K562 (cell line): ENCODE results near the gene FIZ1. TPM values are rescaled to one million over a fixed set of nuclear protein-coding genes. Genes with fewer than 3 reads are reported as not detected.

Experiments used
- ATAC-seq: fragments of 200-7000 bp; cut with Tn5 transposase; 3 replicates; pipeline ENCODE4 v1.9.1; 2020; ENCODE audit warnings: moderate library complexity
- BruUV-seq: library from RNA; stranded (reverse); fragments of 400-500 nt; replicated peaks from 2 replicates; lab custom pipeline; 2021; lab: Mats Ljungman, UMichigan
- CTCF ChIA-PET: fragments of 300-600 bp; formaldehyde crosslinking; extraction: SDS; loops from one replicate; lab custom pipeline; 2021; ENCODE audit warnings: low intra/inter-chr PET ratio; lab: Yijun Ruan, JAX
- POLR2A ChIA-PET: fragments of 300-600, 350-650 bp; sonication (Branson Sonifier 250); formaldehyde crosslinking; extraction: SDS; loops from one replicate; lab custom pipeline; 2021; ENCODE audit warnings: antibody characterized with exemption, inconsistent platforms; lab: Yijun Ruan, JAX
- DNase-seq, 4 experiments: peaks; one replicate each; pipeline versions ENCODE4 v3.0.0 to v3.0.0-alpha.2; 2011 to 2018; ENCODE audit warnings: low spot score in 3 of 4, mixed read lengths in 3 of 4; ENCODE audit errors: extremely low read depth in 1 of 4
- FAIRE-seq: peaks from 2 replicates; lab custom pipeline; 2011; peaks lifted over from hg19 to GRCh38; lab: Jason Lieb, UNC
- H2AFZ ChIP-seq: 2 replicates; pipeline ENCODE4 v1.6.0; 2011; ENCODE audit warnings: low read depth, low read length, control low read depth, inconsistent platforms
- H3K27ac ChIP-seq: fragments of 200-600 bp; 3 replicates; pipeline ENCODE4 v1.8.0; 2011; ENCODE audit warnings: low read depth, mild to moderate bottlenecking, control low read depth, inconsistent platforms, low read length, moderate library complexity, mixed read lengths; ENCODE audit errors: extremely low read depth
- H3K27me3 ChIP-seq, 2 experiments: fragments of 300-600 bp in 1 of 2; 2 replicates in 1 of 2; 3 replicates in 1 of 2; pipeline versions ENCODE4 v1.6.0 to v1.8.0; 2011; ENCODE audit warnings: inconsistent platforms in 2 of 2, low read length in 2 of 2, mild to moderate bottlenecking in 1 of 2, mixed read lengths in 1 of 2, moderate library complexity in 1 of 2; ENCODE audit not compliant: control insufficient read depth in 2 of 2, insufficient read depth in 2 of 2
- H3K36me3 ChIP-seq: fragments of 300-600 bp; 3 replicates; pipeline ENCODE4 v1.8.0; 2011; ENCODE audit warnings: mild to moderate bottlenecking, low read length, inconsistent platforms; ENCODE audit not compliant: control insufficient read depth, insufficient read depth
- H3K4me1 ChIP-seq, 2 experiments: fragments of 200-600 bp in 1 of 2; replicated peaks in 1 of 2; 2 replicates in 1 of 2; 3 replicates in 1 of 2; pipeline versions ENCODE4 v1.5.1 to v1.8.0; 2011; ENCODE audit warnings: inconsistent platforms in 2 of 2, low read length in 2 of 2, mild to moderate bottlenecking in 1 of 2, mixed read lengths in 1 of 2, moderate library complexity in 1 of 2; ENCODE audit not compliant: control insufficient read depth in 2 of 2, insufficient read depth in 2 of 2
- H3K4me2 ChIP-seq: 2 replicates; pipeline ENCODE4 v1.6.1; 2011; ENCODE audit warnings: low read length, control low read depth, inconsistent platforms, mixed read lengths; ENCODE audit not compliant: insufficient read depth
- H3K4me3 ChIP-seq: fragments of 200-600 bp; sonication (generic), shearing (Covaris generic); 2 replicates; pipeline ENCODE4 v1.5.1; 2016; ENCODE audit warnings: control low read depth, inconsistent platforms
- H3K79me2 ChIP-seq: fragments of 200-600 bp; 3 replicates; pipeline ENCODE4 v1.8.0; 2011; ENCODE audit warnings: low read length, inconsistent platforms; ENCODE audit not compliant: control insufficient read depth, insufficient read depth
- H3K9ac ChIP-seq, 2 experiments: 2 replicates each; pipeline versions ENCODE4 v1.6.0 to v1.6.1; 2011; ENCODE audit warnings: low read depth in 2 of 2, low read length in 2 of 2, control low read depth in 1 of 2, inconsistent platforms in 1 of 2, mild to moderate bottlenecking in 1 of 2, mixed read lengths in 1 of 2; ENCODE audit not compliant: insufficient read depth in 1 of 2
- H3K9me1 ChIP-seq: one replicate; pipeline ENCODE4 v1.6.0; 2011; ENCODE audit warnings: inconsistent platforms, mild to moderate bottlenecking, low read length, moderate library complexity; ENCODE audit not compliant: control insufficient read depth, insufficient read depth
- H3K9me3 ChIP-seq: replicated peaks from 2 replicates; pipeline ENCODE4 v1.5.1; 2011; ENCODE audit warnings: low read depth, low read length, inconsistent platforms; ENCODE audit not compliant: control insufficient read depth, insufficient read depth
- H4K20me1 ChIP-seq: replicated peaks from 2 replicates; pipeline ENCODE4 v1.6.1; 2011; ENCODE audit warnings: low read length, inconsistent platforms, mixed read lengths; ENCODE audit not compliant: control insufficient read depth, insufficient read depth
- EWSR1 ChIP-seq: fragments of 450-650 bp; IDR thresholded peaks from 2 replicates; pipeline ENCODE4 v1.6.1; 2018; ENCODE audit warnings: borderline replicate concordance, mild to moderate bottlenecking, low read depth, moderate library complexity; ENCODE audit not compliant: partially characterized antibody
- LEF1 ChIP-seq: fragments of 450-650 bp; IDR thresholded peaks from 2 replicates; pipeline ENCODE4 v1.6.1; 2016; ENCODE audit warnings: mild to moderate bottlenecking
- MAFK ChIP-seq: IDR thresholded peaks from 2 replicates; pipeline ENCODE4 v1.6.1; 2011; ENCODE audit warnings: low read length, improper control_type of control experiment
- NR3C1 ChIP-seq: sonication (generic); formaldehyde crosslinking; IDR thresholded peaks from 2 replicates; pipeline ENCODE4 v1.8.1; 2022; ENCODE audit warnings: missing genetic modification reagents
- ZNF184 ChIP-seq: sonication (generic); formaldehyde crosslinking; IDR thresholded peaks from 2 replicates; pipeline ENCODE4 v1.5.0; 2020; ENCODE audit warnings: missing genetic modification reagents
- WGBS: fragments of 100-300 bp; shearing (Covaris generic); methylation state at CpG from one replicate; pipeline ENCODE4 v1.1.6; 2016; ENCODE audit warnings: low coverage, mixed read lengths; ENCODE audit not compliant: insufficient coverage; ENCODE audit errors: missing lambda C conversion rate; 5-methylcytosine and 5-hydroxymethylcytosine counted together
- in situ Hi-C: fragments of 300-500 bp; cut with MboI; formaldehyde crosslinking; loops from 4 replicates; pipeline ENCODE4 v1.15.0; 2018; ENCODE audit warnings: inconsistent platforms, mixed read lengths
- intact Hi-C: fragments of 100-400 bp; cut with micrococcal nuclease; formaldehyde crosslinking; loops from 2 replicates; pipeline ENCODE4 v1.14.2; 2022
- polyA plus RNA-seq, 8 experiments: library from polyadenylated mRNA; depleted of rRNA in 4 of 8; stranded (reverse) in 5 of 8; unstranded in 3 of 8; fragments of >200 nt; fragmentation: Nextera tagmentation in 2 of 8; fragmentation: Illumina TruSeq in 1 of 8; extraction: Ambion mirVana in 2 of 8; extraction: Trizol in 1 of 8; gene quantifications; 2 replicates each; pipeline versions ENCODE4 v1.2.1 to v1.2.3, GENCODE V29; 2011 to 2014; ENCODE audit warnings: inconsistent platforms in 1 of 8, missing spikeins in 1 of 8
- total RNA-seq, 7 experiments: library from RNA; depleted of rRNA in 6 of 7; stranded (reverse); fragments of >200 nt in 6 of 7; fragmentation: Illumina TruSeq in 2 of 7; extraction: Trizol in 2 of 7; gene quantifications; 2 replicates each; pipeline versions ENCODE4 v1.2.1 to v1.2.3, GENCODE V29; 2011 to 2021; ENCODE audit warnings: low replicate concordance in 1 of 7
- TF ChIP-seq, protein P1 (sequence below): IDR thresholded peaks from 2 replicates; pipeline ENCODE4 v1.6.1; 2011; ENCODE audit warnings: borderline replicate concordance, low read depth, mild to moderate bottlenecking, moderate library complexity, low read length; ENCODE audit not compliant: insufficient read depth, poor library complexity, severe bottlenecking
- TF ChIP-seq, protein P2 (sequence below): fragments of 450-650 bp; formaldehyde crosslinking; IDR thresholded peaks from 2 replicates; pipeline ENCODE4 v1.4.0; 2020; ENCODE audit warnings: mild to moderate bottlenecking, moderate library complexity
- TF ChIP-seq, protein P3 (sequence below): fragments of 450-650 bp; formaldehyde crosslinking; IDR thresholded peaks from 2 replicates; pipeline ENCODE4 v1.4.0; 2020; ENCODE audit warnings: mild to moderate bottlenecking
- TF ChIP-seq, protein P4 (sequence below): fragments of 450-650 bp; formaldehyde crosslinking; IDR thresholded peaks from 2 replicates; pipeline ENCODE4 v1.4.0; 2020; ENCODE audit warnings: mild to moderate bottlenecking, moderate library complexity

The FIZ1 gene
- total and polyA plus RNA-seq, 9 of the 15 experiments (the other 6 are each of a cell fraction or from before 2014, with no cell fraction given), result 0.79 to 17.5 (median 5.5) TPM

DNA sequence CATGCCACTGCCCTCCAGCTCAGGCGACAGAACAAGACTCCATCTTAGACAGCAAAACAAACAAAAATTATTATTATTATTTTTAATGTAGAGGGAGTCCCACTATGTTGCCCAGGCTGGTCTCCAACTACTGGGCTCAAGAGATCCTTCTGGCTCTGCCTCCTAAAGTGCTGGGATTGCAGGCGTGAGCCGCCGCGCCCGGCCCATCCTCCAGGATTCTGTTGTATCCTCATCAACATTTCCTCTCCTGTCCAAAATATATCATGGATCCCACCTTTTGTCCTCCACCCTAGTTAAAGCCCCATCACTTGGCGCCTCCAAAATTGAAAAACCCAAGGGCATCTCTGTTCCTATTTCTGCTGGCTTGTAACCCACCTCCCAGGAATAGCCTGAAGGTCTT is 23.8 kb upstream of the FIZ1 start:
- no peaks in the 10 kb centered on the region for H3K9me3 ChIP-seq
- no peak overlapping the region for H3K27ac ChIP-seq
- peaks cover 3% of the 10 kb centered on the region for H3K9me1 ChIP-seq
- no TSS peak for BruUV-seq
- CTCF ChIA-PET, result no interaction called here
- H3K36me3 ChIP-seq, result peaks cover 9% of the 10 kb centered on the region; the same call in 1 of the 3 replicates
- no peak overlapping the region for H3K4me3 ChIP-seq
- no peaks in the 10 kb centered on the region for H3K27me3 ChIP-seq
- peaks cover 9 to 11% of the 10 kb centered on the region in 2 experiments; a peak in 4 of 5 replicates for H3K4me1 ChIP-seq
- H3K9ac ChIP-seq, result no peak overlapping the region
- no peak for ATAC-seq
- WGBS, result 88% methylated on average over 7 of the region's 7 CpGs
- TF ChIP-seq MAFK, result no peak
- TF ChIP-seq, protein P1, sequence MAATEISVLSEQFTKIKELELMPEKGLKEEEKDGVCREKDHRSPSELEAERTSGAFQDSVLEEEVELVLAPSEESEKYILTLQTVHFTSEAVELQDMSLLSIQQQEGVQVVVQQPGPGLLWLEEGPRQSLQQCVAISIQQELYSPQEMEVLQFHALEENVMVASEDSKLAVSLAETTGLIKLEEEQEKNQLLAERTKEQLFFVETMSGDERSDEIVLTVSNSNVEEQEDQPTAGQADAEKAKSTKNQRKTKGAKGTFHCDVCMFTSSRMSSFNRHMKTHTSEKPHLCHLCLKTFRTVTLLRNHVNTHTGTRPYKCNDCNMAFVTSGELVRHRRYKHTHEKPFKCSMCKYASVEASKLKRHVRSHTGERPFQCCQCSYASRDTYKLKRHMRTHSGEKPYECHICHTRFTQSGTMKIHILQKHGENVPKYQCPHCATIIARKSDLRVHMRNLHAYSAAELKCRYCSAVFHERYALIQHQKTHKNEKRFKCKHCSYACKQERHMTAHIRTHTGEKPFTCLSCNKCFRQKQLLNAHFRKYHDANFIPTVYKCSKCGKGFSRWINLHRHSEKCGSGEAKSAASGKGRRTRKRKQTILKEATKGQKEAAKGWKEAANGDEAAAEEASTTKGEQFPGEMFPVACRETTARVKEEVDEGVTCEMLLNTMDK, result no peak
- TF ChIP-seq, protein P2, sequence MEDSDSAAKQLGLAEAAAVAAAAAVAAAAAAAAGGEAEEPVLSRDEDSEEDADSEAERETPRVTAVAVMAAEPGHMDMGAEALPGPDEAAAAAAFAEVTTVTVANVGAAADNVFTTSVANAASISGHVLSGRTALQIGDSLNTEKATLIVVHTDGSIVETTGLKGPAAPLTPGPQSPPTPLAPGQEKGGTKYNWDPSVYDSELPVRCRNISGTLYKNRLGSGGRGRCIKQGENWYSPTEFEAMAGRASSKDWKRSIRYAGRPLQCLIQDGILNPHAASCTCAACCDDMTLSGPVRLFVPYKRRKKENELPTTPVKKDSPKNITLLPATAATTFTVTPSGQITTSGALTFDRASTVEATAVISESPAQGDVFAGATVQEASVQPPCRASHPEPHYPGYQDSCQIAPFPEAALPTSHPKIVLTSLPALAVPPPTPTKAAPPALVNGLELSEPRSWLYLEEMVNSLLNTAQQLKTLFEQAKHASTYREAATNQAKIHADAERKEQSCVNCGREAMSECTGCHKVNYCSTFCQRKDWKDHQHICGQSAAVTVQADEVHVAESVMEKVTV (CRISPR knock-in tag), result no peak
- no peak for TF ChIP-seq EWSR1
- TF ChIP-seq ZNF184 (CRISPR knock-in tag), result no peak
- TF ChIP-seq, protein P3, sequence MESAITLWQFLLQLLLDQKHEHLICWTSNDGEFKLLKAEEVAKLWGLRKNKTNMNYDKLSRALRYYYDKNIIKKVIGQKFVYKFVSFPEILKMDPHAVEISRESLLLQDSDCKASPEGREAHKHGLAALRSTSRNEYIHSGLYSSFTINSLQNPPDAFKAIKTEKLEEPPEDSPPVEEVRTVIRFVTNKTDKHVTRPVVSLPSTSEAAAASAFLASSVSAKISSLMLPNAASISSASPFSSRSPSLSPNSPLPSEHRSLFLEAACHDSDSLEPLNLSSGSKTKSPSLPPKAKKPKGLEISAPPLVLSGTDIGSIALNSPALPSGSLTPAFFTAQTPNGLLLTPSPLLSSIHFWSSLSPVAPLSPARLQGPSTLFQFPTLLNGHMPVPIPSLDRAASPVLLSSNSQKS (CRISPR knock-in tag), result no peak
- TF ChIP-seq, protein P4, sequence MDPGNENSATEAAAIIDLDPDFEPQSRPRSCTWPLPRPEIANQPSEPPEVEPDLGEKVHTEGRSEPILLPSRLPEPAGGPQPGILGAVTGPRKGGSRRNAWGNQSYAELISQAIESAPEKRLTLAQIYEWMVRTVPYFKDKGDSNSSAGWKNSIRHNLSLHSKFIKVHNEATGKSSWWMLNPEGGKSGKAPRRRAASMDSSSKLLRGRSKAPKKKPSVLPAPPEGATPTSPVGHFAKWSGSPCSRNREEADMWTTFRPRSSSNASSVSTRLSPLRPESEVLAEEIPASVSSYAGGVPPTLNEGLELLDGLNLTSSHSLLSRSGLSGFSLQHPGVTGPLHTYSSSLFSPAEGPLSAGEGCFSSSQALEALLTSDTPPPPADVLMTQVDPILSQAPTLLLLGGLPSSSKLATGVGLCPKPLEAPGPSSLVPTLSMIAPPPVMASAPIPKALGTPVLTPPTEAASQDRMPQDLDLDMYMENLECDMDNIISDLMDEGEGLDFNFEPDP (CRISPR knock-in tag), result no peak
- TF ChIP-seq LEF1, result no peak
- TF ChIP-seq NR3C1 (CRISPR knock-in tag), result no peak
- TF ChIP-seq, all 486 proteins: peak for 0
- no peak overlapping the region for H2AFZ ChIP-seq
- no peak overlapping the region for H3K4me2 ChIP-seq
- H4K20me1 ChIP-seq, result no peaks in the 10 kb centered on the region; the same call in 1 of the 2 replicates
- intact Hi-C loops, result no loop called here
- POLR2A ChIA-PET, result interaction anchor here (0.6 to 2.1 kb wide), 7 partner anchors 12 to 103 kb away, joined by 3 to 10 read pairs (median 3); partner anchors contain the start of genes FIZ1 and ZNF865
- in situ Hi-C loops, result loop anchor here (10.0 kb wide), 1 partner anchor 338 kb away; the partner anchor contains the start of genes BRSK1 and HSPBP1
- FAIRE-seq (no peak), DNase-seq (peak in 1 of 4 experiments; percentile 1)
- H3K79me2 ChIP-seq, result peaks cover 7% of the 10 kb centered on the region; the same call in 2 of the 3 replicates
